Measurements from ENCODE around the gene TUBB2B.

- TF ChIP-seq CTCF (IDR thresholded peaks at IDR 0.05; ENCODE audit: insufficient read depth, low read depth, low read length) (no peak), EZH2 (IDR thresholded peaks at IDR 0.05; ENCODE audit: insufficient read depth, low read length) (peak; percentile 63)
Observed at GRCh38 chr6:3226481-3227362, 731 bp downstream of the TUBB2B start.
